Mammary epithelial cell (primary cell): ENCODE results near the gene RSL1D1.

Source experiments
- CTCF ChIP-seq, 2 donors: IDR thresholded peaks in 1 of 2; conservative IDR thresholded peaks in 1 of 2; 2 replicates each; pipeline ENCODE4 v1.5.1; 2011 to 2012; ENCODE audit warnings: inconsistent platforms in 2 of 2, low read length in 2 of 2, mild to moderate bottlenecking in 2 of 2, control low read depth in 1 of 2, low read depth in 1 of 2; ENCODE audit not compliant: insufficient read depth in 1 of 2; ENCODE audit errors: extremely low read depth in 1 of 2
- EZH2 ChIP-seq: IDR thresholded peaks from 2 replicates; pipeline ENCODE4 v1.6.1; 2012; ENCODE audit warnings: low read length, inconsistent platforms, borderline replicate concordance

- no peak for TF ChIP-seq EZH2
- TF ChIP-seq CTCF (conservative IDR thresholded peaks at IDR 0.05 in 1 of 2, IDR thresholded peaks at IDR 0.05 in 1 of 2; ENCODE audit: extremely low read depth in 1 of 2, insufficient read depth in 1 of 2, low read depth in 1 of 2, low read length in 2 of 2), result no peak
Observed at GRCh38 chr16:11843206-11843605, 8.1 kb downstream of the RSL1D1 start.
